ENCODE measurements around the gene PAX4.

GRCh38 chr7:127595737-127596136 lies 22.2 kb downstream of the PAX4 start:
- TF ChIP-seq EP300 (IDR thresholded peaks at IDR 0.05) (no peak), POLR2A (IDR thresholded peaks at IDR 0.05) (no peak), CTCF (IDR thresholded peaks at IDR 0.05) (no peak)
